Gastroesophageal sphincter (tissue), 4 donors: ENCODE measurements around the gene HM13. TPM values are rescaled to one million over a fixed set of nuclear protein-coding genes. Genes with fewer than 3 reads are reported as not detected.

Experiments used
- ATAC-seq: fragments of 150-250 bp; one replicate; pipeline ENCODE4 v1.9.1; 2016; ENCODE audit warnings: mild to moderate bottlenecking, moderate library complexity
- H3K27ac ChIP-seq, 4 donors: fragments of 200-600 bp; sonication (generic) in 3 of 4; 1 replicate in 3 of 4; 2 replicates in 1 of 4; pipeline ENCODE4 v1.5.1; 2016 to 2019
- H3K27me3 ChIP-seq: fragments of 200-600 bp; sonication (generic); one replicate; pipeline ENCODE4 v1.5.1; 2019
- H3K36me3 ChIP-seq, 2 donors: fragments of 200-600 bp; sonication (generic); one replicate each; pipeline ENCODE4 v1.5.1; 2019; ENCODE audit warnings: control low read depth in 1 of 2
- H3K4me1 ChIP-seq, 3 donors: fragments of 200-600 bp; sonication (generic); 1 replicate in 2 of 3; 2 replicates in 1 of 3; pipeline ENCODE4 v1.5.1; 2016 to 2019; ENCODE audit warnings: control low read depth in 2 of 3
- H3K4me3 ChIP-seq, 2 donors: fragments of 200-600 bp; sonication (generic); one replicate each; pipeline ENCODE4 v1.5.1; 2019; ENCODE audit warnings: mild to moderate bottlenecking in 1 of 2, moderate library complexity in 1 of 2
- H3K9me3 ChIP-seq, 3 donors: fragments of 200-600 bp; sonication (generic); one replicate each; pipeline ENCODE4 v1.5.1; 2017 to 2019; ENCODE audit warnings: control low read depth in 2 of 3
- EP300 ChIP-seq: sonication (generic); formaldehyde crosslinking; IDR thresholded peaks from one replicate; pipeline ENCODE4 v1.6.1; 2017; ENCODE audit warnings: antibody characterized with exemption, mild to moderate bottlenecking
- POLR2A ChIP-seq, 2 donors: fragments of 450-650 bp; IDR thresholded peaks; one replicate each; pipeline ENCODE4 v1.6.1; 2017; ENCODE audit warnings: antibody characterized with exemption in 2 of 2, mild to moderate bottlenecking in 2 of 2, moderate library complexity in 1 of 2
- POLR2AphosphoS5 ChIP-seq: sonication (generic); formaldehyde crosslinking; IDR thresholded peaks from one replicate; pipeline ENCODE4 v1.6.1; 2017; ENCODE audit warnings: antibody characterized with exemption
- WGBS, 2 donors: methylation state at CpG; one replicate each; pipeline ENCODE4 v1.1.5; 2018; ENCODE audit warnings: low coverage in 1 of 2; 5-methylcytosine and 5-hydroxymethylcytosine counted together
- total RNA-seq, 4 donors: library from RNA; depleted of rRNA; stranded (reverse); fragments of >200 nt; gene quantifications; one replicate each; pipeline ENCODE4 v1.1.0, GENCODE V29; 2016
- TF ChIP-seq, protein P1 (sequence below), 4 experiments: fragments of 200-600 bp in 2 of 4; fragments of 450-650 bp in 2 of 4; sonication (generic) in 1 of 4; IDR thresholded peaks; one replicate each; pipeline ENCODE4 v1.5.1; 2017 to 2019; ENCODE audit warnings: antibody characterized with exemption in 4 of 4, mild to moderate bottlenecking in 2 of 4, moderate library complexity in 2 of 4

Gene HM13
- total RNA-seq, 4 donors from 2014 or later: 39.1 to 55.9 (median 44.8) TPM

GRCh38 chr20:31523361-31524283 lies 9.4 kb downstream of the HM13 start:
- no peak overlapping the region for H3K27ac ChIP-seq
- peak; percentile 66 for ATAC-seq
- no peak overlapping the region for H3K4me3 ChIP-seq
- no peaks in the 10 kb centered on the region for H3K27me3 ChIP-seq
- H3K36me3 ChIP-seq: peaks cover 0 to 52% of the 10 kb centered on the region in 2 donors
- TF ChIP-seq POLR2AphosphoS5: no peak
- TF ChIP-seq, protein P1, sequence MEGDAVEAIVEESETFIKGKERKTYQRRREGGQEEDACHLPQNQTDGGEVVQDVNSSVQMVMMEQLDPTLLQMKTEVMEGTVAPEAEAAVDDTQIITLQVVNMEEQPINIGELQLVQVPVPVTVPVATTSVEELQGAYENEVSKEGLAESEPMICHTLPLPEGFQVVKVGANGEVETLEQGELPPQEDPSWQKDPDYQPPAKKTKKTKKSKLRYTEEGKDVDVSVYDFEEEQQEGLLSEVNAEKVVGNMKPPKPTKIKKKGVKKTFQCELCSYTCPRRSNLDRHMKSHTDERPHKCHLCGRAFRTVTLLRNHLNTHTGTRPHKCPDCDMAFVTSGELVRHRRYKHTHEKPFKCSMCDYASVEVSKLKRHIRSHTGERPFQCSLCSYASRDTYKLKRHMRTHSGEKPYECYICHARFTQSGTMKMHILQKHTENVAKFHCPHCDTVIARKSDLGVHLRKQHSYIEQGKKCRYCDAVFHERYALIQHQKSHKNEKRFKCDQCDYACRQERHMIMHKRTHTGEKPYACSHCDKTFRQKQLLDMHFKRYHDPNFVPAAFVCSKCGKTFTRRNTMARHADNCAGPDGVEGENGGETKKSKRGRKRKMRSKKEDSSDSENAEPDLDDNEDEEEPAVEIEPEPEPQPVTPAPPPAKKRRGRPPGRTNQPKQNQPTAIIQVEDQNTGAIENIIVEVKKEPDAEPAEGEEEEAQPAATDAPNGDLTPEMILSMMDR (IDR thresholded peaks at IDR 0.05): no peak
- no peak for TF ChIP-seq POLR2A (IDR thresholded peaks at IDR 0.05)
- TF ChIP-seq EP300: no peak
- WGBS, 2 donors: 82 to 87% methylated on average over 4 to 6 of the region's 8 CpGs
- H3K9me3 ChIP-seq: no peaks in the 10 kb centered on the region
- H3K4me1 ChIP-seq: peaks cover 0 to 51% (median 0%) of the 10 kb centered on the region in 3 donors

DNA sequence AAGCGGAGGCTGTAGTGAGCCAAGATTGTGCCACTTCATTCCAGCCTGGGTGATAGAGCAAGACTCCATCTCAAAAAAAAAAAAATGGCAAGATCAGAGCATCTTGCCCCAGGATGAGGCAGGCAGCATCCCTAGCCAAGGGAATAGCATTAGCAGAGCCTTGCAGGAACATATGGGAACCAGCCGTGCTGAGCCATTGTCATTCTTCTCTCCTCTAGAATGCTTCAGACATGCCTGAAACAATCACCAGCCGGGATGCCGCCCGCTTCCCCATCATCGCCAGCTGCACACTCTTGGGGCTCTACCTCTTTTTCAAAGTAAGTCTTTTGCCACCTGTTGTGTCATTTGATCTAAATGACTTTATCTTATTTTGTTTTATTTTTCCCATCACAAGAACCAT lies 13.0 kb downstream of the HM13 start:
- H3K4me1 ChIP-seq: peaks cover 0 to 21% (median 0%) of the 10 kb centered on the region in 3 donors
- H3K4me3 ChIP-seq: no peak overlapping the region
- TF ChIP-seq, protein P1 (IDR thresholded peaks at IDR 0.05): no peak
- TF ChIP-seq EP300: no peak
- no peak for TF ChIP-seq POLR2AphosphoS5
- TF ChIP-seq POLR2A (IDR thresholded peaks at IDR 0.05): no peak
- no peaks in the 10 kb centered on the region for H3K9me3 ChIP-seq
- peaks cover 0 to 73% of the 10 kb centered on the region in 2 donors for H3K36me3 ChIP-seq
- ATAC-seq: no peak
- H3K27me3 ChIP-seq: no peaks in the 10 kb centered on the region
- WGBS, 2 donors: 92 to 93% methylated on average over 5 of the region's 6 CpGs
- no peak overlapping the region for H3K27ac ChIP-seq

GRCh38 chr20:31535298-31535697 lies 21.1 kb downstream of the HM13 start:
- Histone ChIP-seq H3K4me1 (no peaks in the 10 kb centered on the region), H3K27ac (no peak overlapping the region), H3K9me3 (no peaks in the 10 kb centered on the region), H3K36me3 (peaks cover 0 to 100% of the 10 kb centered on the region in 2 donors), H3K27me3 (no peaks in the 10 kb centered on the region), H3K4me3 (no peak overlapping the region)
- no peak for ATAC-seq
- TF ChIP-seq POLR2AphosphoS5 (no peak), EP300 (no peak), POLR2A (IDR thresholded peaks at IDR 0.05) (no peak)
- TF ChIP-seq, protein P1 (IDR thresholded peaks at IDR 0.05): no peak

GRCh38 chr20:31536575-31536974 lies 22.3 kb downstream of the HM13 start:
- peaks cover 0 to 97% of the 10 kb centered on the region in 2 donors for H3K36me3 ChIP-seq

DNA sequence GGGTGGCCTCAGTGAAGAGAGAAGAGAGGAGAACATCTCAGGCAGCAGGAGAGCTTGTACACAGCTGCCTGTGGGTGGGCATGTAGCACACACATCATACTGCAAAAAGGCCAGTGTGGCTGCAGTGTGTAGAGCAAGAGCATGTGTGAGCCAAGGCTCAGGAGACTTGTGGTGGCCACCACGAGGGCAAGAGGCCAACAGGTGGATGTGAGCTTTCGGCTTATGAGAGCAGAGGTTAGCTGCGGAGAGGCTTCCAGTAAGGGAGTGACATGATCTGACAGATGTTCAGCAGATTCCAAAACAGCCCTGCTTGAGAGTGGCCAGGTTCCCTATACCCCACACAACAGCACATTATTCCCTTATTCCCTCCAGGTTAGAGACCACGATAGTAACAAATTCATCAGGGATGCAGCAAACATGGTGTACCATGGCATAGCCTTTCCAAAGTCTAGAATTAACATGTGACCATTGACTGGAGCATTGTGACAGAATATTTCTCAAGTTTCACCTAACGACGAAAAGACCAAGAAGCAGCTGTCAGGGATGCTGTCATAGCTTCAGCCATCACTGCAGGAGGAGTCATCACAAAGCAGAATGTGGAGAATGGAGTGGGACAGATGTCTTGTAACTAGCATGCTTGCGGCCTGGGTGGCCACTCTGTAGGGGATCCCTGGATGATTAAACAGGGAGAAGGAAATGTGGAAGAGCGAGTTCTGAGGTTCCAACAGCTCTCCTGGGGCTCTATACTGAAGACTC lies 23.1 kb downstream of the HM13 start:
- ATAC-seq: no peak

More at GRCh38 chr20:31536575-31536974, 22.3 kb downstream of the HM13 start:
- 90 to 91% methylated on average over 3 to 5 of the region's 5 CpGs for WGBS, 2 donors
- no peaks in the 10 kb centered on the region for H3K9me3 ChIP-seq
- no peak overlapping the region for H3K4me3 ChIP-seq
- no peaks in the 10 kb centered on the region for H3K27me3 ChIP-seq
- TF ChIP-seq EP300: no peak
- TF ChIP-seq POLR2AphosphoS5: no peak
- H3K4me1 ChIP-seq: no peaks in the 10 kb centered on the region
- H3K27ac ChIP-seq: no peak overlapping the region
- ATAC-seq: no peak

More for the DNA sequence above, 23.1 kb downstream of the HM13 start:
- 82 to 89% methylated on average over 4 to 7 of the region's 8 CpGs for WGBS, 2 donors
- Histone ChIP-seq H3K4me1 (no peaks in the 10 kb centered on the region), H3K36me3 (peaks cover 0 to 97% of the 10 kb centered on the region in 2 donors), H3K4me3 (no peak overlapping the region), H3K27me3 (no peaks in the 10 kb centered on the region), H3K9me3 (no peaks in the 10 kb centered on the region), H3K27ac (no peak overlapping the region)
- no peak for TF ChIP-seq POLR2AphosphoS5
- TF ChIP-seq, protein P1 (IDR thresholded peaks at IDR 0.05): no peak
